Measurements from ENCODE around the gene TWIST2.

Gene TWIST2

DNA sequence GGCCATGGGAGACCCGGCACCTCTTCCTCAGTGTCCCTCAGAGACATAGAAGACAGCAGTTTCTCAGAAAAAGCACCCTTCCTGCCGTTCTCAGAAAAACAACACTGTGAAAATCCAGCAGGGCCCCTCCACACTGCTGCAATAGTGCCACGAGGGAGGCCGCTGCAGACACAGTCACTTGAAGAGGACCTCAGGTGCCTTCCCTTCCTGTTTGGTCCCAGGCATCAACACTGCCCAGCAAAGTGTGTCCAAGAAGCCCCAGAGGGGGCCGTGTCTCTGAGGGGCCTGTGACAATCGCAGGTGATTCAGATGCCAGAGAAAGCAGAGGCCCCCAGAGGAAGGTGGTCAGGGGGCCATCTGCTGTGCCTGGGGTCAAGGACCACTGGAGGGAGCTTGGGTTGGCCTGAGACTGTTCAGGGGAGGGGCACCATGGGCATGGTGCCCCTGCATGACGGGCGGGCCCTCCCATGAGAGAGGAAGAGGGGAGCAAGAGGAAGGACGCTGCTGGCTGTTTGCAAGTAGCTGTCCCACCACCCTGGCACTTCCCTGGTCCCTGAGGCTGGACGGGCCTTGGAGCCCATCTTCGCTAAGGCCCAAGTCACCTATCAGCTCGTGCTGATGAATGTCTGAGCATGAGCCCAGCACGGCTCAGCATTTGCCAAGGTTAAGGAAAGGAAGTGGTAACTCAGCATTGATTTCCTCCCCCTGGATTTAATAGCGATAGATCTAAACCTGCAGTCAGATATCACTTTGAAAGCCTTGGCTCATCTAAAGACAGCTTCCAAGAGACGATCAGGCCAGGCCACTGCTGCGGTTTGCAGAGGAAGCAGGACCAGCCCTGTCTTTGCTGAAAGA is 9.1 kb downstream of the TWIST2 start:
- DNase-seq (ENCODE audit: low read depth), result no peak

DNA sequence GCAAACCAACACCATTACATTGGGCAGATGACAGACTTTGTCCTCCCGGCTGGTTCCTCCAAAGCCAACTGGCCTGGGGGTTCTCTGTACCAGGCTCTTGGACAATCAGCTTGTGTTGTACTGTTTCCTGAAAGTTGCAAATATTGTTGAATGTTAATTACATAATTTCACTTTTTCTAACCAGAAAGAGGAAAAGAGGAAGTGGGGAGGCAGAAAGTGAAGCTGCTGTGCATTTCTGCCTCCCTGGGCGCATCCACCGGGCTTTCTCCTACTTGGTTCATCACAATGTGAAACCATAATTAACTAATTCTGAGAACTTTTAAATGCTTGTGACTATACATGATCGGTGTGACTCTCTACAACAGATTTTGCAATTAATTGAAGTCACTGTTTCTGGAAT is 10.1 kb downstream of the TWIST2 start:
- DNase-seq (ENCODE audit: low read depth), result no peak

DNA sequence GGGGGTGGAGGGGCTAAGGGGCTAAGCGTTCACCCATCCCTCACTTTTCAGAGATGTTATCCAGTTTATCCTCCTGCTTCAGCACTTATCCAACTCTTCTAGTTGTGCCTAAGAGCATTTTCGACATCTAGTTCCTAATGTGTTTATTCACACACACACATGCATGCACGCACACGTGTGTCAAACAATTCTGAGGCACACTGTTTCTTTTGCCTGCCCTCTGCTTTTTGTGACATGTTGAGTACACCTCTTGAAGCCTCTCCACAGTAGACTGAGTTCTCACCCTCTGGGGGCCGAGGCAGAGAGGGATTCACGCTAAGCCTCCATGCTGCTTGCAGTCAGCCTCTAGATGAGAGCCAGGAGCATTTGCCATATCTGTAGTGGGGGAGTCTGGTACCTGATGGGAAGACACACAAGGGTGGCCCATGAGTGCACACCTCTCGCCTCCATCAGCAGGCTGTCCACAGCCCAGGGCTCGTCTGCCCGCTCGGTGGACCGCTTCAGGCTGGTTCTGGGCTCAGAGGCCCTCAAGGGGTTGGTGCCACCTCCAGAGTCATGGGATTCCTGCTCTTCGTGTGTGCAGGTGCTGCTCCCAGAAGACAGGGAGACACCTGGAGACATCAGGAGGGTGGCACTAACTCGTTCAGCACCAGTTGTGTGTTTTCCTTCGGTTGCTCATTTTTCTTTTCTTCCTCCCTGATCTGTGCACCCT is 11.9 kb downstream of the TWIST2 start:
- no peak for DNase-seq (ENCODE audit: low read depth)

DNA sequence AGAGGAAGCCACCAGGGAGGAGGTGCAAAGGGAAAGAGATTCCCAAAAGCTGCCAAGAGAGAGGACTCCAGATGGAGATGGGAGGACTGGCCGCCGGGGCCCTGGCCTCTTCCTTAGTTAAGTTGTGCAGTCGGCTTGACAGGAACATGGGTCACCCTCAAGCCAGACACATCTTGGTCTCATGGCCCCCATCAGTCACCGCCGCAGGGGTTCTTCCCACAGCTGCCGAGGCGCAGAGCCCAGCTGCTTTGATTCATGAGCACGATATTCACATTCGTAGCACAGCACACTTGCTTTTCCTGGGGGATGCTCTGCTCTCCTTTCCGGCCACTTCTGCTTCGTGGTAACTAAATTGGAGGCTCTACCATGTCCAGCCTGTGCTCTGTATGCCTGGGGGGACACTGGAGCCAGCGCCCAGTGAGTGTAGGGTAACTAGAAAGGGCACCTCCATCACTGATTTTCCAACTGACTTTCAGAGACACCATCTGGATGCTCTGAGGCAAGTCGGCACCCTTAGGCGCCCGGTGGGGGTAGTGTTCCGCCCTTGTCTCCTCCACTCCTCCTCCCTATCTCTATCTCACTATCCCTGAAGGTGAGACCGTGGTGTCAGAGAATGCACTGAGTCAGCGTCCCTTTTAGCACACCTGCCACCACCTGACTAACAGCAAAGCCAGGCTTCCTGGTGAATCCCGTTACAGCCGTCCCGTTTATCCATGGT is 13.3 kb downstream of the TWIST2 start:
- DNase-seq (ENCODE audit: low read depth), result no peak

DNA sequence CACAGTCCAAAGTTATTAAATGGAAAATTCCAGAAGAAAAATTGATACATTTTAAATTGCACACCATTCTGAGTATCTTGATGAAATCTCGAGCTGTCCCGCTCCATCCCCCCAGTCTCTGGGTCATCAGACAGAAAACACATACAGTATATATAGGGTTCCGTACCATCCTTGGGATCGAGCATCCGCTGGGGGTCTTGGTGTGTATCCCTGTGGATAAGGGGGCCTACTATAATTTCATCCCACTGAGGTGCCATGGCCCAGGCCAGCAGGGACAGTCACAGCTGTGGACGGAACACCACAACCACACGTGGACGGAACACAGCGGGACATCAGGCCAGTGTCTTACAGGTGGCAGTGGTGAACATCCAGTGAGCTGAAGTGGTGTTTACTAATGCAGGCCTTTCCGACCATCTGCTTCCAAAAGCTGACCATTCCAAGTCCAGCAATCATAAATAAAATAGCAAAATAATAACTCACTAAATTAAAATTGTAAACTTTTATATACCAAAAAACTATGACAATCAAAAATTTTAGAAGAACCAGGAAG is 14.0 kb downstream of the TWIST2 start:
- DNase-seq (ENCODE audit: low read depth), result no peak

DNA sequence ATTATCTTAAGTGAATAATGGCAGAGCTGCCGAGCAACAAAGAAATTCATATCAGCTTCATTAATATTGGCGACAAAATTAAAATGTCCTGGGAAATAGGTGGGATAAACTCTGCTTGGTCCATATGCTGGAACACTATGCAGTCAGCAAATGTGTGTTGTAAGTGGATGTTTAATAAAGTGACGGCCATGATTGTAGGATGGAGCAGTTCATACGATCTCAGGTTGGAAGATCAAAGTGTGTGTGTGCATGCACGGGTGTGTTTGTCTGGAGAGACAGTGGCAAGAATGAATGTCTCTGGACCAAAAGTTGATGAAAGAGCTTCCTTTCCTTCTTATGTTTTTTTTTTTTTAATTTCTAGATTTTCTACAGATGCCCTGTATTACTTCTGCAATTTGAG is 14.8 kb downstream of the TWIST2 start:
- no peak for DNase-seq (ENCODE audit: low read depth)

DNA sequence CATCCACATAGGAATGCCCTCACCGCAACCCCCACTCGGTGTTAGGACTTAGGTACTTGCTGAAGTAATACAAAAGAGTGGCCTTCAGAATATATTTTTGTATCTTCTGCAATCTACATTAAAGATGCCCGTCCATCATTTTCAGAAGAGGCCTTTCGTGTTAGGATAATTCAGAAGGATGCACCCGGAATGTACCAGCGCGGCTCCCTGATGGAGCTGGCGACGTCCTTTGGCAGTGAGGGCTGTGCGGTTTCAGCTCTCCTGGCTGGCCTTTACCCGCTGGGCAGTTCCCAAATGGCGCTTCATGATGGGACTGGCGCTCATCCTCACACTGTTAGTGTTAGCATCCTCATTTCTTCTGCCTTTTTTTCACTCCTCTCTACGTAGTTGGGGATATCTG is 15.3 kb downstream of the TWIST2 start:
- no peak for DNase-seq (ENCODE audit: low read depth)

DNA sequence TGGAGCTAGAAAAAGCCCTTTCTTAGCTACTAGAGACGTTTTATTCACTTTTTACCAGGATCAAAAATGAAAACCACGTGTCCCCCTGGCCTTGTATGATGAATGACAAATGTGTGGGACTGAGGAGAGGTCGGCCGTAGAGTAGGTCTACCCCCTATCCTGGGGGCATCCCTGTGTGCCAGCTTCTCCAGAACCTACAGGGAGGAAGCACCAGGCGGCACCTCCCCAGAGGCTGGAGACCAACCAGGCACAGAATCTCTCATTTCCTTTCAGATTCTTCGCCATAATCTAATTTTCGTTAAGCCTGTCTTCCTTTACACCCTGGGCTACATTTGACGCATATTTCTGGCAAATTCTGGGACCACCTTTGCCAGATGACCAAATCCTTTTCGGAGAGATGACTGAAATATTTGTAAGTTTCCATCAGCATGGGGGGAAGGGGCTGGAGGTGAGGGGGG is 15.9 kb downstream of the TWIST2 start:
- no peak for DNase-seq (ENCODE audit: low read depth)

DNA sequence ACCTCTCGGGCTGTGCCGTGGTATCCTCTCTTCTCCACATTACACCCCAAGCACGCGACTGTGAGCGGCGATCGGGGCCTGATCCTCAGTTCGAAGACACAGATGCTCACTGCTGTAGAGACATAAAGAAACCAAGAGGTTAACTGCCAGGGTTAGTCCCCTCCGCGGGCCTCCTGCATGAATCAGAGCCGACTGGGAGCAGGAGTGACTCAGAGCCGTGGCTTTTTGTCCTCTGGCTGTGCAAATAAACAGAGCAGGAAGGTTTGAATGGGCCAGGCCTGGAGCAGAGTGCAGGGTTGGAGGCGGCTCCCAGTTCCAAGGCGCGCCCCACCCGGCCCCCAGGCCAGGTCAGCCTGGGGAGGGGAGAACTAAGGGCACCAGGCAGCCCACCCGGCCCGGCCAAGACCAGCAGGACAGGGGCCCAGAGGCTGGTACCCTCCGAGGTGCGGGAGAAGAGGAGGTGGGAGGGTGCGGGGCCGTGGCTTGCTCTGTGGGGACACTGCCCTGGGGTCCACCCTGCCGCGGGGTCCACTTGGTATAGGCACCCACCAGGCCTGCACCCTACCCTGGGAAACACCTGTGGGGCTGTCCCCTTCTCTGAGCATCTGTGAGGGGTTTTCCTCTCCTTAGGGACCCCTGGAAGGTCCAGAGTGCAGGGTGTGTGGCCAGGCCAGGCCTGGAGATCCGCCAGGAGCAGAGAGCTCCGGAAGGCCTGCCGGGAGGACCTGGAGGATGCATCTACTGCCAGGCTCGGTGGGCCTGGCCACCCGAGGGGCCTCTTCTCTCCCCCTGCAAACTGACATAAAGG is 16.5 kb downstream of the TWIST2 start:
- DNase-seq (ENCODE audit: low read depth), result no peak

DNA sequence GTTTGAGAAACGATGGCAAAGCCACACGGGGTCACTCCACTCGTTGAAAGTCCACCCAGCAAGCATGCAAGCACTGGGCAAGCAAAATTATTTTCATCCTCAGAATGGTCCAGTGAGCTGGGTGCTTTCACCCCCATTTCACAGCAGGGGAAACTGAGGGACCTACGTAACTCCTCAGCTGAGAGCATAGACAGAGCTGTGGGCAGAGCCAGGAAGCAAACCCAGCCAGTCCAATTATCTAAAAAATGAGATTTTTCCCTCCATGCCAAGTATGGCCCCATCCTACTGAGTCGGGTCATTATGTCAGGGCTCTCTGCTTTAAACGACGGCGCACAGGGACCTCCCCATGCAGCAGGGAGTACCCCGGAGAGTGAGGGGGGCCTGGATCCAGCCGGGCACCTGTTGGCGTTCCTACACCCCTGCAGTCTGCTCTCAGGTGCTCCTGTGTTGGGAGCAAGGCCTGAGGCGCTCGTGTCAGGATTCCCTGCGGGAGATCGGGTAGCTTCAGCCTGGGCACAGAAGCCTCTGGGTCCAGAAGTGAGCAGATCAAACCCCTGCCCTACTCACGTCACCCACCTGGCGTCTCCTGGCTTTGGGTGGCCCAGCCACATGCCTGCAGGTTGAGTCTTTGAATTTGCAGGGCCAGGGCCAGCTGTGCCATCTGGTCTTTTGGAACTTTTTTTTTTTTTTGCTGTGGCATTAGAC is 17.3 kb downstream of the TWIST2 start:
- no peak for DNase-seq (ENCODE audit: low read depth)

DNA sequence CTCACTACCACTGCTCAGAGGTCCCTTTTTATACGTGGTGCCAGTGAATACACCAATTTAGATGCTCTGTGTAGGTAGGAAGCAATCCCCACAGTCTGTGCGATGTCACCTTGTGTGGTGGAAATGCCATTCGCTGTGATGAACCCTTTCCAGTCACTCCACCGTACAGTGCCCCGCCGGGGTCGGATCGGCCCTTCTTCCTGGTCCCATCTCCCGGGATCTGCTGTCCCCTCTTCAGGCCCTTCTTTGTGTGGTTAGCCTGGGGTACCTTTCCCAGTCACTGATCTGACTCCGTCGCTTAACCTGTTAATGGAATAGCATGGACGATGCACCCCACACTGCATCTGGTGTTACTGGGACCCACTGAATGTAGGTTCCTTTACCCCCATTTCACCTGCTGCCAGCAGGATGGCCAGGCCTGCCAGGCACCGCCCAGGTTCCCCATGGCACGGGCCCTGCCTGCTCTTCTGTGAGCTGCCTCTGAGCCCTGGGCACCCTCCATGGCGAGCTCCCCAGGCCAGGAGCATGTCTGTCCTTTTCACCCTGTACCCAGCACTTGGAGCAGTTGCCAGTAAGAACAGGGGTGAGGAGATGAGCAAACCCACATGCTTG is 18.0 kb downstream of the TWIST2 start:
- DNase-seq (ENCODE audit: low read depth), result no peak

DNA sequence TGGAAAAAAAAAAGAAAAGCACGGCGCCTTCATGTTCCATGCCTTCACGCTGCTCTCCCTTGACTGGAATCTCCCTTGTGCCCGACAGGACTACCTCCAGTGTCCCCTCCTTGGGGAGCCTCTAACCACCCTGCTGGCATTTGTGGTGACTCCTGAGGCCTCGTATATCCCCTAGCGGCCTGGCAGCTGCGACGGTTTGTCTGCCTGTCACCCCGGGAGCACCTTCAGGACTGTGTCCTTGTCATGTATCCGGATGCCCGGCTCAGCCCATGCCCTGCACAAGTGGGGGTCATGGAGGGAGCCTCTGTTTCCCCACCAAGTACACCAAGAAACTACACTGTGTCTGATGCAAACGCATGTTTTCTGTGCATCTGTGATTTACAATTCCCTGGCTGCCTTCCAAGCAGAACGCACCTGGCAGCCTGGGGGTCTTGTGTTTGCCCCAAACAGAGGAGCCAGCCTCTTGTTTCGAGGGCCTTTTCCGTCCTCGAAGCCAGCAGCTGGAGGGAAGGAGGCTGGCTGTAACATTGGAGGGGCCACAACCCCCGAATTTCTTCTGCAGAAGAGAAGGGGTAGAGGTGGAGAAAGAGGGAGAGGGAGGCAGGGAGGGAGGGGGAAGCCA is 18.9 kb downstream of the TWIST2 start:
- no peak for DNase-seq (ENCODE audit: low read depth)

DNA sequence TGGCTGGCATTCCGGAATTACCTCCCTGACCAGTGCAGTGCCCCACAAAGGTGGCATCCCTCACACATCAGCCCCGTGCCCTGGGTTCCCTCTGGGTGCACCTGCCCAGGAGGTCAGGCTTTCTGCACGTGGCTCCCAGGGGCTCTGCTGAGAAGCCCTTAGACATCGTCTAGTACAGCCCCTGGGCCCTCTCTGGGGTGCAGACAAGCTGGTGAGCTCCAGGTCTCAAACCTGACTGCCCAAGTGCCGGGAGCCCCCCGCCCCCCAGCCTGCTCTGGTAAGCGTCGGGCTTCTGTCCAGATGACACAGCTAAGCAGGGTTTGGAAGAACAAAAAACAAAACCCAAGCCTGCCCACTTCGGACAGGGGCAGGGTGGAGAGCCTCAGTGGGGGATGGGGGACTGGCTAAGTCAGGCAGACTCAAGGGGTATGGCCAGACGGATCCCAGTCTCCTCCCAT is 20.2 kb downstream of the TWIST2 start:
- DNase-seq (ENCODE audit: low read depth), result no peak

DNA sequence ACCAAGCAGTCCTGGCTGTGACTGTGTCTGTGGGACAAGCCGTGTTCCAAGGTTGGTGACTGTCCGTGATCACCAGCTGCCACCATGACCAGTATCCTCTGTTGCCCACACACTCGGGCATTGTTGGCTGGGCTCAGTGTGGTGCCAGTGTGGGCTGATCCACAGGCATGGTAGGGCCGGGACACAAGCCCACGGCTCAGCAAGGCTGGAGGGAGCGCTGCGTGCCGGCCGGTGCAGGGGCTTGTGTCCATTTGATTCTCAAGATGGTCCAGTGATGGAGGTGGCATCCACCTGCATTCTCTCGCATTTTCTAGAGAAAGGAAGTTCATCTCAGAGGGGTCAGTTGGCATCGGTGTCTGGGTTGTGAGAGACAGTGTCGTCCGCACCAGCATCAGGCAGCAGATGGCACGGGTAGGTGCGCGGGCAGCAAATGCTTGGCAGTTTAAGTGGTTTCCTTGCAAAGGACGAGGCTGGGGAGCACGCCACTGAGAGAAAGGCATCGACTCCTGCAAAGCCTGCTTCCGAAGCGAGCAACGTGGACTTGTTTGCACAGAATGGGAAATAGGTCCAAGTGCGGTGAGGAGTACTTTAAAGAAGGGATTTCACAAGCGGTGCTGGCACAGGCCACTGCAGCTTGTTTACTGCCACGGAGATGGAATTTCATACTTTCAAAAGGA is 20.9 kb downstream of the TWIST2 start:
- no peak for DNase-seq (ENCODE audit: low read depth)

DNA sequence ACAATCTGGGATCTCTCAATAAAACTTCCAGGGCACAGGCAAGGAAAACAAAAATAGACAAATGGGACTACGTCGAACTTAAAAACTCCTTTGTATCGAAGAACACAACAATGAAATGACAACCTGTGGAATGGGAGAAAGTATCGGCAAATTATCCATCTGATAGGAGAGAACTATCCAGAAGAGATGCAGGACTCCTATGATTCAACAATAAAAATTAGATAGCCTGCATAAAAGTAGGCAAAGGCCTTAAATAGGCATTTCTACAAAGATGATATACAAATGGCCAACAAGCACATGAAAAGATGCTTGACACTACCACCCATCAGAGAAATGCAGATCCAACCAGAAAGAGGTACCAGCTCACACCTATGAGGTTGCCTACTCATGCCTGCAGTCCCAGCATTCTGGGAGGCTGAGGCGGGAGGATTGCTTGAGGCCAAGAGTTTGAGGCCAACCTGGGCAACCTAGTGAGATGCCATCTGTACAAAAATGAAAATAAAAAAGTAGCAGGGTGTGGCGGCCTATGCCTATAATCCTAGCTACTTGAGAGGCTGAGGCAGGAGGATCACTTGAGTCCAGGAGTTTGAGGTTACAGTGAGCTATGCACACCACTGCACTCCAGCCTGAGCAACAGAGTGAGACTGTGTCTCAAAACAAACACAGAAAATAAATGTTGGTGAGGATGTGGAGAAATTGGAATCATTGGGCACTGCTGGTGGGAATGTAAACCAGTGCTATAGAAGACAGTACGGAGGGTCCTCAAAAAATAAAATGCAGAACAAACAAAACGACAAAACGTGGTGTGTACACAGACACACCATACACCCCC is 21.6 kb downstream of the TWIST2 start:
- DNase-seq (ENCODE audit: low read depth), result no peak

DNA sequence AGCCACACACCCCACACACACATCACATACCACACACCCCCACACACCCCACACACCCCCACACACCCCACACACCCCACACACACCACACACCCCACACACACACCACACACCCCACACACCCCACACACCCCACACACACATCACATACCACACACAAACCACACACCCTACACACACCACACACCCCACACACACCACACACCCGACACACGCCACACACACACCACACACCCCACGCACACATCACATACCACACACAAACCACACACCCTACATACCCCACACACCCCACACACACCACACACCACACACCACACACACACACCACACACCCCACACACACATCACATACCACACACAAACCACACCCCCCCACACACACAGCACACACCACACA is 22.4 kb downstream of the TWIST2 start:
- DNase-seq (ENCODE audit: low read depth), result no peak

DNA sequence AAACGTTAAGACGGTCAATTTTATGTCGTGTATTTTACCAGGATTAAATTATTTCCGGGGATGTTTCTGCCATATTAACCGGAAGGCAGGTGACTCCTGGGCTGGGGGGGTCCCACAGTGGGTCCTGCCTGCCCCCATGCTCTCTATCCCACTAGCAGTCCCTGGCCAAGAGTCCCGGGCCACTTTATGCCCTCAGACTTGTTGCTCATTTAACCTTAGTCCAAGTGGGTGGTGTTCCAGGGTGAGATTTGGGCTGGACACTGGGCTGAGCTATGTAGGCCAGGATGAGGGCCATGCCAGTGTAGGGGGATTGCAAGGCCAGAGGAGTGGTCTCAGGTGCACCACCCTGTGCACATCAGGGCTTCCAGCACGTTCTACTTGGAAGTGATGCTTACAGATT is 24.1 kb downstream of the TWIST2 start:
- no peak for DNase-seq (ENCODE audit: low read depth)

DNA sequence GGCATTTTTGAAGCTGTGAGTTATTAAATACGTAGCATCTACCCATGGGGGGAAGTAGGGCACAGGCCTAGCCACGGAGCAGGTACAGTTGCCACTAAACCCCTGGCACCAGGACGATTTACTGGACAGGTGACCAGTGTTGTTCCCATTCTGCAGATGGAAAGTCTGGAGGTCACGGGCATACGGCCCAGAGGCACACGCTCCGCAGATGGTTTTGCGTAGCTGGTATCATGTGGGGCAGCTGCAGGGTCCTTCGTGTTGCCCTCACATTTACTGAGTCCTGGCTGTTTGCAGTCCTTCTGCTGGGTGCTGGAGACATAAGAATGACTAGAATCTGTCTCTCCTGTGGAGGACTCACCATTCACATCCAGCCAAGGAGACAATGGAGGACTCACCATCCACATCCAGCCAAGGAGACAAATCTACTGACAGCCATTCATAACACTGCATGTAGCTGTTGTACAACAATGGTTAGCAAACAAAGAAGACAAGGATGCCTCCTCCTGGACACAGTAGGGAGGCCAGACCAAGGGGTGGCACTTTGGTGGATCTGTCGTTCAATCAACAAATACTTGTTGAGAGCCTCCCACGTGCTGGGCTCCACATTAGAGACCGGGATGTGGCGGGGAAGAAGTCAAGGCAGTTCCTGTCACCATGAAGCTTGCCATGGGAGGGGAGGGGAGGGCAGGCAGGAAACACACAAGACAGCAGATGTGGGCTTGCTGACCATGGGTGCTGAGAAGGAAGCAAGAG is 24.9 kb downstream of the TWIST2 start:
- no peak for DNase-seq (ENCODE audit: low read depth)
